DMS 273 (cell line): Measurements from ENCODE around the gene BEGAIN.

Source experiments
- DNase-seq: peaks from one replicate; lab custom pipeline; 2025; ENCODE audit not compliant: unreplicated experiment; lab: John Stamatoyannopoulos, UW

Gene BEGAIN

DNA sequence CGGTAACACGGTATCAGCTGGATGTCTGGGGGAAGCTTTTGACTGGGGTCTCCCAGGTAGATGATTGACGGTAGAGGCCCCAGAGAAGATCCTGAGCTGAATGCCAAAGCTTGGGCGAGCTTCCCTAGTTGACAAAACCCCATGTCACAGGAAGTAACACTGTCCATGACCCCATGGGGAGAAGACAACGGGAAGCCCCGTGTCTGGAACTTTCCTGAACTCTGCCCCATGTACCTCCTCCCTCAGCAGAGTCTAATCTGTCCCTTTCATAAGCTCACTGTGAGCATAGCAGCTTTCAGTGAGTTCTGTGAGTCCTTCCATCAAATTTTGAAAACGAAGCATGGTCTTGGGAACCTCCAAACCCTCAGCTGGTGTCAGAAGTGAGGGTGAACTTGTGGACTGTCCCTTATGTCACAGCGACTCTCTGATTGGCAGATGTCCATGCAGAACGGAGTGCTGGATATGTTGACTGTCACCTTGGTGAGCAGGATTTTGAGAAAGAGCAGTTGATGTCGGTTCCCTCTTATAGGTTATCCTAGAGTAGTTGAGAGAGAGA lies 29.7 kb upstream of the BEGAIN start:
- DNase-seq = no peak

DNA sequence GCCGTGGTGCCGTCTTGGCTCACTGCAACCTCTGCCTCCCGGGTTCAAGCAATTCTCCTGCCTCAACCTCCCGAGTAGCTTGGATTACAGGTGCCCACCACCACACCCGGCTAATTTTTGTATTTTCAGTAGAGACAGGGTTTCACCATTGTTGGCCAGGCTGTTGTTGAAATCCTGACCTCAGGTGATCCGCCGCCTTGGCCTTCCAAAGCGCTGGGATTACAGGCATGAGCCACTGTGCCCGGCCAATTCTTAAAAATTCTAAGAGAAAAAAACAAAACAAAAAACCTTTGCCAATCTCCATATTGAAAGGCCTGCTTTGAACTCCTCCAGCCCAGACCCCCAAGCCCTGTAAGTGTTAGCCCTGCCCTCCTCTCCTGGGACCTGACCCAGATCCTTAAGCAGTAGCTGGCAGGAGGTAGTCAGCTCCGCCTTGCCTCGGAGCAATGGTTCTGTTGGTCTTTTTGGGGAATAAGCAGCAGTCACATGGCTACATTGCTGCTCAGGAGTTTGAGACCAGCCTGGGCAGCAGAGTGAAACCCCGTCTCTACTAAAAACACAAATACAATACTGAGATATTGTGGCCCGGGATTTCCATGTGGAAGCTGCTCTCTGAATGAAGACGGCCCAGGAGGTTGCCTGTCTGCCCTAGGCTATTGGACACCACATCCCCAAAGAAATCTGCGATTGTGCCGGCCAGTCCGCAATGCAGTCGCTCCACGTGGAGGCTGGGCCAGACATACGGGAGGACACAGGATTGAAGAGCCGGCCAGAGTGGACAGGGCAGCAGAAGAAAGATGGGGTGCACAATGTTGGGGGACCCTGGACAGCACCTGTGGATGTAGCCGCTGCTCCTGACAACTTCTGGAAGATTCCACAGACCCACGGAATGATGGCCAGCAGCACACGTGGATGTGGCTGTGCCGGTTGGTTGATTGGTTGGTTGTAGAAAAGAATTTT lies 28.8 kb upstream of the BEGAIN start:
- DNase-seq = no peak

DNA sequence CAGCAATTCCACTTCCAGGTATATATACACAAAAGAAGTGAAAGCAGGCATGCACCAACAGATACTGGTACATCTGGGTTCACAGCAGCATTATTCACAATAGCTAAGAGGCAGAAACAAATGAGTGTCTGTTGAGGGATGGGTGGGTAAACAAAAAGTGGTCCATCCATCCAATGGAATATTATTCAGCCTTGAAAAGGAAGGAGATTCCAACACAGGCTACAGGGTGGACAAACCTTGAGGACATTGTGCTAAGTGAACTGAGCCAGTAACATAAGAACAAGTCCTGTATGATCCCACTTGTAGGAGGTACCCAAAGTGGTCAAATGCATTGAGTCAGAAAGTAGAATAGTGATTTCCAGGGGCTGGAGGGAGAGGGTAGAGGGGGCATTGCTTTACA lies 27.6 kb upstream of the BEGAIN start:
- DNase-seq = no peak

DNA sequence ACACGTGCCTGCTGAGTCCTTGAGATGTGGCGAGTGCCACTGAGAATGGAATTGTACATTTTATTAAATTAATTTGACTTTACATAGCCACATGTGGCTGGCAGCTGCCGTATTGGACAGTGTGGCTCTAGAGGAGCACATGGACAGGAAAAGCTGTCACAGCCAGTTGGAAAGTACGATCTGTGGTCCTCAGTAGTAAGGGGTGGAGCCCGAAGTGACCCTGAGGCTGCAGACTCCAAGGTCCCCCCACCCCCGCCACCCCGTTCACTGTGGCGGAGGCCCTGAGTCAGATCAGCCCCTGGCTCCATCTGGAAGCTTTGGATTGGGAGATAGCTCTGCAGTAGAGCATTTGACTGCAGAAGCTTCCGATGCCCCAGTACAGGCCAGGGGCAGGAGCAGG lies 25.8 kb upstream of the BEGAIN start:
- no peak for DNase-seq

DNA sequence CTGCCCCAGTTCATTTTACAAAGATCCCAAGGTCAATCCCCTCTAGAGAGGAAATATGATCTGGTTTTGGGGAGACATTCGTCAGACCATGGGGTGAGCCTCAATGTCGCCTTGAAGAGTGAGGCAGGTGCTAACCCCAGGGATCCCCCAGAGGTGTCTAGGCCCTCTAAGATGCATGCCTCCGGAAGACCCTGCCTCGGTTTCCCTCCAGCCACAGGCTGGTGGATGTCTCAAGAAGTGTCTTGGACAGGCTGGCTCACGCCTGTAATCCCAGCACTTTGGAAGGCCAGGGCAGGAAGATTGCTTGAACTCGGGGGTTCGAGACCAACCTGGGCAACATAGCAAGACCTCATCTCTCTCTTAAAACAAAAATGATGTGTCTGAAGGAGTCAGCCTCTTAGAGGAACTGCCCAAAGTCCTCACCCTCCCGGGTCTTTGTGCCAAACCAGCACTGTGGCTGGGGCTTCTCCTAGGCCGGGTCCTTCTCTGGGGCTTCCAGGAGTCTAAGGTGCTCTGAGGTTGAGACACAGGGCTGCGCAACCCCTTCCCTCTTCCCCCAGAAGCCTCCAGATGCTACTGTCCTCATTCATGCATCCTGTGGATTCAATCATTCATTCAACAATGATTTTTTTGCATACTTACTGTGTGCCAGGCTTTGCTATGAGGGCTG lies 24.7 kb upstream of the BEGAIN start:
- no peak for DNase-seq

DNA sequence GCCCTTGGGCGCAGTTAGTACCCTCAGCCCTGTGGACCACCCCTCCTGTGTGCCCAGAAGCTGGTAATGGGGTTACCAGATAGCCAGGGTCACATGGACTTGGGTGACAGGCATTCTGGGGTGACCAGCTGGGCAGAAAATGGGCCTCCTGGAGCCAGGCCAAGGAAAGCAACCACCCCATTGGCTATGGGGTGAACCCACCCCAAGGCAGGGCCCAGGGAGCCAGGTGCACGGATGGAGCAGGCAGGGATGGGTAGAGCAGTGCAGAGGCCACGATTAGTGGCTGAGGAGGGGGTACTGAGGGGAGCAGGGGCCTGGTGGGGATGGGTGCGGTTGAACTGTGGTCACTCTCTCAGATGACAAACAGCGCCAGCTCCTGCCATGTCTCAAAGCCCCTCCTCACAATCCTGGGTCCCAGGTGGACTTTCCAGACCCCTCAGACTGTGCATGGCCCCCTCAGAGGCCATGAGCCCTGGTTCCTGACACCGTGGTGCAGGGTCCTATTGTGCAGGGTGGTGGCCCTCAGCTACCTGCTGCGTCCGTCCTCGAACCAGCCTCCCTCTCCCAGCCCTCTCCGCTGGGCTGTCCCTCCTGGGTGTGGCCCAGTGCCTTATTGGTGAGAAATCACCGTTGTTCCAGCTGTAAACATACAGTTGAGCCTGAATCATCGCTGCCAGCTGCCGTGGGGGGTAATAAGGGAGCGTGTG lies 23.4 kb upstream of the BEGAIN start:
- peak; percentile 70 for DNase-seq

DNA sequence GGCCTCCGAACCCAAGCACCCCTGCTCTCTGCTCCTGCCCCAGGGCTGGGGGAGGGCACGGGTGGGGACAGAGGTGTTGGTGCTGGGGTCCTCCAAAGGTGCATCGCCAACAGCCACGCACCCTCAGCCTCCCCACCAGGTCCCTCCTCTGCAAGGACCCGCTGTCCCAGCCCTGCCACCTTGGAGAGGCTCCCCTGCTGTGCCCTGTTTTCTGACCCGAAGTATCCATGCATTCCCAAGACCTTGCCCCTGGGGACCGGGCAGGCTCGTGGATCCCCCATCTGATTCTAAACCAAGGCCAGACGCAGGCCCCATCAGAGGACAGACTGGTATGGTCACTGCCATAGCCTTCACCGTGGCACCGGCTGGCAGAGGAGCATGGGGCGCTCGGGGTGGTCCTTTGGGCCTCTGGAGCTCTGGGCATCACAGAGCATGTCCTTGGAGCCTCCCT lies 22.7 kb upstream of the BEGAIN start:
- no peak for DNase-seq

DNA sequence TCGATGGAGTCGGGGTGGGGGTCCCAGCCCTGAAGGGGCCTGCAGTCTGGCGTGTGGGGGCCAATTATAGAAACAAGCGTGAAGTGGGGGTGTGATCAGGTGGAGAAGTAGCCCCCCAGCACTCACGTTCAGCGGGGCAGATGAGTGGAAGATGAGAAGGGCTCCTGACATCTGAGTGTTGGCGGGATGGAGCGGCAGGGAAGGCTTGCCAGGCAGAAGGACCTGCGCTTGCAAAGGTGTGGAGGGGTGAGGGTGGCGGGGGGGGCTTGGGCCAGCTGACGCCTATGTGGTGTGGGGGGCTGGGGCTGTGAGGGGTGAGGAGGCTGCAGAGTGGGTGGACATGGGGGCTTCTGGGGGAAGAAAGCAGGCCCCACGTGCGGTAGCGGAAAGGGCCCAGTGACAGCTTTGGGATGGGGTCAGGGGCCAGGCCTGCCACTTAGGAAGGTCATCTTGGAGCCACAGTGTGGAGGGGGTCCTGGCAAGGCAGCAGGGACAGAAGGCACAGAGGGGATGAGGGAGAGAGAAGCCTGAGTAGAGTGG lies 22.2 kb upstream of the BEGAIN start:
- no peak for DNase-seq

DNA sequence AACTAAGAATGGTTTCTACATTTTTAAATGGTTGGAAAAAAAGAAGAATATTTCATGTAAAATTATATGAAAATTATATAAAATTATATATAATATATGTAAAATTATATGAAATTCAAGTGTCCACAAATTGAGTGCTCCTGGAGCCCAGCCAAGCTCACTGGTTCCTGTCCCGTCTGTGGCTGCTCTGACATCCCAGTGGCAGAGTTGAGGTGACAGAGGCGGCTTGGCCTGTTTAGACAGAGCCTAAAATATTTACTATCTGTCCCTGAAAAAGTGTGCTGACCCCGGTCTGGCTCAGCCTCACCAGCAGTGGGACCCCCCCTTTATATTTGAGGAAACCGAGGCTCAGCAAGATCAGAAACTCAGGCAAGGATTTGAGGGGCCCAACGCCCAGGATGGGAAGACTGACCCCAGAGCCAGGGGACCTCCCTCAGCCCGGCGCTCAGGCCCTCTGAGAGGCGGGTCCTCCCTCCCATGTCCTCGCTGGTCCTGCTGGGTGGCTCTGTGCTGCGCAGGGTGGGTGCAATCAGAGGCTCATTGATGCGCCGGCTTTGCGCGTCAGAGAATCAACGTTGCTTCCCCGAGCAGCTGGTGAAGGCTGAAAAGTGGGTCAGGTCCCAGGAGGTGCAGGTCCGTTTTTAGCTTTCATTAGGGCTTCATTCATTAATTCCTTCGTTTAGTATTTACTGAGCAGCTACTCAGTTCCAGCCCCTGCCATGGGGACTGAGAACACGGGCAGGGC lies 21.5 kb upstream of the BEGAIN start:
- DNase-seq = no peak

DNA sequence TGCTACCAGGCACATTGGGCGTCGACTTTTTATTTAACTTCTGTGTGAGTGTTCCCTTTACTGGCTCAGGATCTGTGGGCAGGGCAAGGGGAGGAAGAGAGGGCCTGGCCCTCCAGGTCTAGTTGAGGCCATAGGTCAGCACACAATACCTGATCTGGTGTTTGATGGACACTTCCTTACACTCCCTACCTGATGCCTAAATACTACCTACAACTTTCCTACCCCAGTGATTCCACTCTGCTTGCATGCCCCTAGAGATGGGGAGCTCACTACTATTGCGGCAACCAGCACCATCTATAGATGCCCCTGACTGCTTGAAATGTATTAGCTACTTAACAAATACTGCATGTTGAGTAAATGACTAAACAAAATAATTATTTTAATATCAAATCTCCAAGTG lies 20.8 kb upstream of the BEGAIN start:
- DNase-seq = no peak

DNA sequence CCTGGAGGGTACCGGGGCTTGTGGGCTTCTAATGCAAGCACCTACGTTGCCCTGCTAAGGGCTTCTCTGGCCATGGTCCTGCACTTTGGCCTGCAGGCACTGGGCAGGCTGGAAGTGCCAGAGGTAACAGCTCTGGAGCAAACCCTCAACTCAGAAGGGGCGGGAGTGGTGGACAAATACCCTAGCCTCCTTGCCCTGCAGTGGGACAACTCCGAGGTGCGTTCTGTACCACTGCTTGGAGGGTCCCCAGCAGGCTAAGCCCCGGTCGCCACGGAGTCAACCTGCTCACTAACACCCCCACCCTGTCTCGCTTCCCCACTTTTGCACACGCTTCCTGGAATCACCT lies 20.4 kb upstream of the BEGAIN start:
- DNase-seq = no peak

DNA sequence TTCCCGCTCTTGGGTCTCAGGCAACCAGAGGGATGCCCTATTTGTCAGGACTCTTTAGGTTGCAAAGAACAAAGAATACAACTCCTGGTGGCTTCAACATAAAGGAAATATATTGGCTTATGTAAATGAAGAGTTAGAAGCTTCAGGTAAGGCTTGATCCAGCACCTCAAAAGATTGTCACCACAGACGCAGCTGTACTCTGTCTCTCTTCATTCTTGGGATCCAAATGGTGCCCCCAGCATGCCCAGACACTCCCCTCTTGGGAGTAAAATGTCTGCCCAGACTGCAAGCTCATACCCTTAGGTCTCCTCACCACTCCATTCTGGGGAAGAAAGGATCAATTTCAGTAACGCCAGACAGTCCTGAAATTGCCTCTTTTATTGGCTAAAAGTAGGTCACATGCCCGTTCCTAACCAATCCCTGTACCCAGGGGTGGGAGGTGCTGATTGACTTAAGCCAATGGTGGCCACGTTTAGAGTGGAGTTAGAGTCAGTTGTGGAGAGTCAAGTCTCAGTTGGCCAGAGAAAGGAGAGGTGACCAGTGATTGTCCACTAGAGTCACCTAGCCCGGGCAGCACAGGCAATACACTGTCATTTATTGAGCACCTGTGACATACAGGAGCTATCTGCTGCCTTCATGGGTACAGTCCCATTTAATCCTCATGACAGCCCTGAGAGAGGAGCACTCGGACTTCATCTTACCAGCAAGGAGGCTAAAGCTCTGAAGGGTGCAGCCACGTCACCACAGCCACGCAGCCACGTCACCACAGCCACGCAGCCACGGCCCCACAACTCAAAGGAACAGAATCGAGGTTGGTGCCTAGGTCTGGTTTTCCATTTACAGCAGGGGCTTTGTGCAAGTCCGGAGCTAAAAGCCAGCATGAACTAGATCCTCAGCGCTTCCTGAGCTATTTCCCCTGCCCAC lies 19.7 kb upstream of the BEGAIN start:
- DNase-seq = no peak

DNA sequence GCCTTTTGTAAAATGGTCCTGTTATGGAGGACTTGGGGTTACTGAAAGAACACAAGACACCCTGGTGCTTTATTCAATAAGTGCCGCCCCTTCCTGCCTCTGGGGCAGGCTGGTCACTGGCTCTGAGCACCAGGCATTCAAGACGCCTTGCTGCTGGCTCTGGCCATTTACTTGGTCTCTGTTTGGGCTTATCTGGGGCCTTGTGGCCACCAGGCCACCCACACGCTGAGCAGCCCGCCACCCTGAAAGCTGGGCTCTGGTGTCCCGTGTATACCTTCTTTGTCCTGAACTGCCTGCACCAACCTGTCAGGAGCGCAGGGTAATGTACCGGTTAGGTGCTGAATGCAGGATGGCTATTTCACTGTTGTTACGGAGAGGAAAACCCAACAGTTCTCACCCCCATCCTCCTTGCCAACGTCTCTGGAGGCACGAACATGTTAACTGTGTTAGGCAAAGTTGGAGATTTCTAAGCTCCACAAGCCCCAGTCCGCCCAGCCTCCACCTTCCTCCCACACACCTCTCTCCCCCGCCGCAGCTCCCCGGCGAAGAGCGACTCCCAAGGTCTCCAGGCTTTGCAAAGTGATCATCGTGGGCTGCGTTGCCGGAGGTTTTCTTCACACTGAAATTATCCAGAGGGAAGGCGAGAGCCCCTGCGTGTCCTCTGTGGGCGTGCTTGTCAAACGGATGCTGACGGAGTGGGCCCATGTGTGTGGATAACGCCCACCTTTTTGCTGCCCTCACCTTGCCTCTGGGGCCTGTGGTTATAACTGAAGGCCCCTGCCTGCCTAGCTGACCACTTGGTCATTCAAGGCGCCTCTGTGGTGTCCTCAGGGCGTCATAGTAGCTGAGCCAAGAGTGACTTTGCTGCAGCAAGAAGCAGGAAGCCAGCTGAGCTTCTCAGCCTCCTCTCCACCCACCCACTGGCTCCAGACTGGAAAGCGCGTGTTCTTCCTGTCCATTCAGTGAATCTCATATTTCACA lies 18.8 kb upstream of the BEGAIN start:
- DNase-seq = no peak

DNA sequence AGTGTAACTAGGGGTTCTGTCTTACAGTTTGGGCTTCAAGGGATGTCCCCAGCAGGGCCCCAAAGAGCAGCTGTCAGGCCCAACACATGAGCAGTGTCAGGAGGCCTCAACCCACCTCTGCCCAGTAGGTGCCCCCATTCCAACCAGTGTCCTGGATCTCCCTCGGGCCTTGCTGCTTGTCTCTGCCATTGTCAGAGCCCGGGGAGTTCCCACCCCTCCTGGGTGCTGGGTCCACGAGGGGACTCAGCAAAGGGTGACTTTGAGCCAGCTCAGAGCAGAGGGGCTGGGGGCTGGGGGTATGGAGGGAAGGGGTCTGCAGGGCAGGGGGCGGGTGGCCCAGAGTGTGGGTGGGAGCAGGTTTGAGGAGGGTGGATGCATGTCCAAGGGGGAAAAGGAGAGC lies 18.0 kb upstream of the BEGAIN start:
- no peak for DNase-seq

DNA sequence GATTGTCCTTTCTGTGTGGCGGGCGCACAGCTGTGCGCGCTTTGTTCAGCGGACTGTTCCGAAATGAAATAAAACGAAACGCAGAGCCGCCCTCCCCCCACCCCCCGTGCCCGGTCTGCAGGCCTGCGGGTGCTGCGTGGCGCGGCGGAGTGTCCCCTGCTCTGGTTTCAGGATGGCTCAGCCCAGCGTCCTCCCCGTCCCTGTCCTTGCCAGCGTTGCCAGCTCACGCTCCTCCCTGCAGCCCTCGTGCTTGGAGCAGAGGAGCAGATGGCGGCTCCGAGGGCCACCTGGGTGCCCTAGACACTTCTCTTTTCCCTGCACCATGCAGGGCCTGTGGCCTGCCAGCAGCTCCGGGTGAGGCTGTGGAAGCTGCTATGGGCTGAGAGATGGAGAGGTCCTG lies 17.5 kb upstream of the BEGAIN start:
- DNase-seq = peak; percentile 27

DNA sequence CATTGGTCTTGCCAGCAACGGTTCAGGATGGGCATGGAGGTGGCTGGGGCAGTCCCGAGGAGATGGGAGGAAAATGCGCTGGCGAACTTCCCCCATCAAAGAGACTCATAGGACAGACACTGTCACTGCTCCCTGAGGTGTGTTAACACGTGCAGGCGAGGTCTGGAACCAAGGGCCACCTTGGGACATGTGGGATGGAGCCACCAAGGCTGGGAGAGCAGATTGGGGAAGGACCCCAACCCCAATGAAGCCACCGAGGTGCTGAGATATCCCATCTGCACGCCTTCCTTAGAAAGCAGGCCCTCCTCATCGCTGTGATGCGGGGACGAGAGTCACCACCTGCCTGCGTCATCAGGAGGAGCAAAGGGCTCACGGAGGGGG lies 16.9 kb upstream of the BEGAIN start:
- DNase-seq = no peak

DNA sequence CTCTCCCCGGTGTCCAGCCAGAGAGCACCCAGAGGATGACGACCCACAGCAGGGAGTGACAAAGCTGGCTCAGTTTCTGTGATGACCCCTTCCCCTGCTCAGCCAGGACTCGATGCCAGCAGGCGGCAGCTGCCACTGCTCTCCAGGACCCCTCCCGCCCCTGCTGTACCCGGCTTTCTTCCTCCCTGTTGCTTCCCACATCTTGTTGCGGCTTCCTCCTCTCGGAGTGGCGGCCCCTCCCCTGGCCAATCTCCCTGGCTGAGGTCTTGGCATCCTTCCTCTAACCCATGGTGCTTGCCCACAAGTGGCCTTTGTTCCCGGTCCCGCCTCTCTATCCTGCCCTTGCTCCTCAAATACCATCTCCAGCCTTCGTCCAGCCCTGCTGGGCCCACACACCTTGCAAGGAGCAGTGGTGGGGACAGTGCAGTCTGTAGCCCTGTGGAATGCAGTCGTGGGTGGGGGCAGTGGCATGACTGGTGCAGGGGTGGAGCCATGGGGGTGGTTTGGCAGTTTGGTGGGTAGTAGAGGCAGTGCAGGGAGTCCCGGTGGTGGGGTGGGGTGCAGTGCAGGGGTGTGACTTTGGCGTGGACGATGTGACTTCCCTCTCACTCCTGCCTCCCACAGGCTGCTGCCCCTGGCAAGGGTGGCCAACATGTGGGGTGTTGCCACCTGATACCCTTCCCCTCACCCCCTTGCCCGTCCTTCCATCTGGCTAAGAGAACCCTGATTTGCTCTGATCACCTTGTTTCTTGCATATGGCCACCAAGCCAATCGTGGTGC lies 16.3 kb upstream of the BEGAIN start:
- DNase-seq = no peak
